ENCODE data around the gene CCR9. TPM values are rescaled to one million over a fixed set of nuclear protein-coding genes. Genes with fewer than 3 reads are reported as not detected.

CCR9 gene
- total RNA-seq, 1 donor from 2014 or later: not detected

GRCh38 chr3:45937206-45938042 lies 51.1 kb downstream of the CCR9 start:
- DNase-seq (ENCODE audit: low read depth): no peak

DNA sequence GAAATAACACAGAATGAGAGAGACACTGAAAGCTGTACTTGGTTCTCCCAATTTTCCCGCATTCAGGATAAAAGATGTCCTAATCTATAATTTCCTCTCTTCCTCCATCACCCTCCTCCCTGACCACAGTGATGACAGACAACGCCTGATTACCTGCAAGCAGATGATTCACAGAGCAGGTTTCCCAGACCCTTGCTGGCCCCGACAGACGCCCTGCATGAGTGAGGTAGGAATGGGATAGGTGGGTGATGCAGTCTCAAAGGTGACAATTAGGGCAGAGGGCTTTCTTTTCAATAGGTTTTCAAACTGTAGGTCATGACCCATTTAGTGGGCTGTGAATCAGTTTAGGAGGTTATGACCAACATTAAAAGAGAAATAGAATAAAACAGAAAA lies 51.7 kb downstream of the CCR9 start:
- no peak for DNase-seq (ENCODE audit: low read depth)

DNA sequence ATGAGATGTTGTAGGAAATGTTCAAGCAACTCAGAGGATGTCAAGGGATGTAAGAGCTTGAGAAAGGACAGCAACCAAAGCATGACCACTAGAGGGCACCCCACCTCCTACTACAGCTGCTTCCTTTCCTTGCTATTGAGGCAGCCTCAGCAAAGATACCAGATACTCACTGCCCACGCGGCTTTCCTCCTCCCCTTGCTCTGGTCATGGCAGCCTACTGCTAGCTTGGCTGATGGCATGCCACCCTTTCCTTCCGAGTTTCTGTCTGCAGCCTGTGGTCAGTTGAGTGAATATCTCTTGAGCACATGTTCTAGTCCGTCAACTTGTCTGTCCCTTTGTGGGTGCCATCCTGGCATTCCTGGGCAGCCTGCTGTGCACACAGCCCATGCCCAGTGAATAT lies 52.5 kb downstream of the CCR9 start:
- DNase-seq (ENCODE audit: low read depth): peak; percentile 84

DNA sequence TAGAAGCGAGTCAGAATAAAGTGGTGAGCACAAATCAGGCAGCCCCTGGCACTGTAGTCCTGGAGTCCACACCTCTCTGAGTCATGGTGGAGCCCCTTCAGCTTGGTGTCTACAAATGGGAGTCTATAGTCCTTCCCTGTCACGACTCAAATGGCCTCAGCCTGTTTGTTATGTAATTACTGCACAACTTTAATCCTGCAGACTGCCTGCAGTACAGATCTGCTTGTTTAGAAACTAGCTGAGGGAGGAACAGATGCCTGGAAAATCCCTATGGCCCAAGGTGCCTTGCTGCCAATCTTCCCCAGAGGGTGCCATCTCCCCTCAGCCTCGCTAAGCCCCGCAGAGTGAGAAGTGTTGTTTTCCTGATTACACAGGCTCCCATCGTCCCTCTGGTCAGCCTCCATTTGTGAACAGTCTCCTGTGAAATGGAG lies 53.0 kb downstream of the CCR9 start:
- no peak for DNase-seq (ENCODE audit: low read depth)

- DNase-seq (ENCODE audit: low read depth): no peak
Measured at GRCh38 chr3:45940004-45940780, 53.8 kb downstream of the CCR9 start.

GRCh38 chr3:45940781-45941365 lies 54.5 kb downstream of the CCR9 start:
- no peak for DNase-seq (ENCODE audit: low read depth)

DNA sequence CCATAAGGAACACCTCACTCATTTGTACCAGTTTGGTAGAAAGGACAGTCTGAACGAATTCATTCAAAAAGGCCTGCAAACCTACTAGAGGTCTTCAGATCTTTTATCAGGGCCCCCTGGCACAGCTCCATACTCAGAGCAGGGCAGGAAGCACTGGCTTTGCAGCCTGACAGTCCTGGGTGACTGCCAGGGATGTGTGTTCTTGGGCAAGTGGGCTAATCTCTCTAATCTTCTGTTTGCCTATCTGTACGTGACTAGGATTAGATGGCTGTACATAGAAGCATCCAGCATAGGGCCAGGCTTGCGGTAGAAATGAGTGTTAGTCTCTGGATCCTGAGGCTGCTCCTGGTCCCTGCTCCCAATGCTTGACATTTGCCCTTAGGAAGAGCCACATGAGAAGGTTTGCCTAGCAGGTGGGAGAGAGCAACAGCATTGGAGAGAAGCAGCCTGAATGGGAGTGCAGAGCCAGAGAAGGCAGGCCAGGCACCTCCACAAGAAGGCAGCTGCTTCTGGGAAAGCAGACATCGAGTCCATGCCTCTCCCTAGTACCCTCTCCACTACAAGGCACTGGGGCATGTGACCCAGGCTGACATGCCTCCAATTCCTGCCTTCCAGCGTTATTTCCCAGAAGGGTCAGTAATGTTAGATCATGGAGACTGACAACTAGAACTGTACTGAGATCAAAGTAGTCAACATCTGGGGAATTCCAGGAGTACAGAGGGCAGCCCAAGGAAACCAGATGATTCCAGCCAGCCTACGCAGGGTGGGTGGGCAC lies 55.9 kb downstream of the CCR9 start:
- no peak for DNase-seq (ENCODE audit: low read depth)

- no peak for DNase-seq (ENCODE audit: low read depth)
Measured at GRCh38 chr3:45943207-45943846, 57.0 kb downstream of the CCR9 start, which contains the start of gene CXCR6. Gene CXCR6 (plus strand): TSS chr3:45943464. CDS start chr3:45946482, 3,018 bp downstream.

DNA sequence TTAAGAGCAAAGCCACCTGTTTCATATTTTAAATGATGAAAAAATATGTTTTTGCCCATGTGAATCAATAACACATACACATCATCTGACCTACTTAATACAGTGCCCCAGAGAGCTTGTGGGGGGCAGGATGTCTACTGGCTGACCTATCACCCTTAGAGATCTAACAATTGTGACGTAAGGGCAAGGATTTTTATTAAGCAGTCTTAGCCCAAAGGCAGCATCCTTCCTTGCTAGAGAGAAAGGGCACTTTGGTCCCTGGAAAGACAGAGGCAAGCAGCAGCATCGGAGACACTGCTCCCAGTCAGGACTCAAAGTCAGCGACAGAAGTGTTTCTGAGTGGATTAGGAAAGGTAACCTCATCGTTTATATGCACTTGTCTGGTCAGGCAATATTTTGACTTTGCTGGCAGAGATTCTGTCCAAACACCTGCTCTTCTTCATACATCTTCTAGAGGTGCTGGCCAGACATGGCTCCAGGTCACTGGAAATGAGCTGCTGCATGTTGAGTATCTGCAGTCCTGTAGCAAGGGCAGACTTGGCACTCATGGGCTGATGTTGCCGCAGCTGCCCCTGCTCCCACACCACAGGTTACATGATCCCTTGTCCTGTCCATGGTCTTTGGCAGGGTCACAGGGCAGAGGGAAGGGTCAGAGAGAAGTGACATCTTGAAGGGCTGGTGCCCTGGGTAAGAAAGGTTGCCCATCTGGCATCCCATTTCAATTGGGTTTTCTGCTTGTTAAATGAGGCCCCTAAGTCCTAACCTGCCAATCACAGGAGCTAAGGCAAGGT lies 58.7 kb downstream of the CCR9 start:
- DNase-seq (ENCODE audit: low read depth): no peak

GRCh38 chr3:45946307-45946706 lies 60.0 kb downstream of the CCR9 start:
- DNase-seq (ENCODE audit: low read depth): no peak

DNA sequence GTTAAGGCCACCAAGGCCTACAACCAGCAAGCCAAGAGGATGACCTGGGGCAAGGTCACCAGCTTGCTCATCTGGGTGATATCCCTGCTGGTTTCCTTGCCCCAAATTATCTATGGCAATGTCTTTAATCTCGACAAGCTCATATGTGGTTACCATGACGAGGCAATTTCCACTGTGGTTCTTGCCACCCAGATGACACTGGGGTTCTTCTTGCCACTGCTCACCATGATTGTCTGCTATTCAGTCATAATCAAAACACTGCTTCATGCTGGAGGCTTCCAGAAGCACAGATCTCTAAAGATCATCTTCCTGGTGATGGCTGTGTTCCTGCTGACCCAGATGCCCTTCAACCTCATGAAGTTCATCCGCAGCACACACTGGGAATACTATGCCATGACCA lies 60.5 kb downstream of the CCR9 start:
- DNase-seq (ENCODE audit: low read depth): no peak

- no peak for DNase-seq (ENCODE audit: low read depth)
Measured at GRCh38 chr3:45947361-45947760, 61.0 kb downstream of the CCR9 start.

GRCh38 chr3:45948311-45948781 lies 62.0 kb downstream of the CCR9 start:
- no peak for DNase-seq (ENCODE audit: low read depth)

DNA sequence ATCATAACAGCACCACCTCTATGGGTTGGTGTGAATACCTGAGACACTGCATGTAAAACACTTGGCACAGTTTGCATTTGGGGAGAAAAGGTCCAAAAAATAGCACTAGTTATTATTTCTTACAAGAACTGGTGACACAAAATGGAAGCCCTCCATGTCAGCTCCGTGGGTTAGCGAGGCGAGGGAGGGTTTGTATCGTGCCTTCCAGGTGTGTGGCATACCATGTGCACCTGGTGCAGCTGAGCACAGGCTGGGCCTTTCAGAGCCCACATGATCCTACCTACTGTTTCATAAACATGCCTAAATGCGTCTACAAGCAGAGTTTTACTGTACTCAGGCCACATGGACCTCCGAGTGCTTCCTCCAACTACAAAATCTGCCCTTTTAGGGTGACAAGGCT lies 62.5 kb downstream of the CCR9 start:
- DNase-seq (ENCODE audit: low read depth): no peak

DNA sequence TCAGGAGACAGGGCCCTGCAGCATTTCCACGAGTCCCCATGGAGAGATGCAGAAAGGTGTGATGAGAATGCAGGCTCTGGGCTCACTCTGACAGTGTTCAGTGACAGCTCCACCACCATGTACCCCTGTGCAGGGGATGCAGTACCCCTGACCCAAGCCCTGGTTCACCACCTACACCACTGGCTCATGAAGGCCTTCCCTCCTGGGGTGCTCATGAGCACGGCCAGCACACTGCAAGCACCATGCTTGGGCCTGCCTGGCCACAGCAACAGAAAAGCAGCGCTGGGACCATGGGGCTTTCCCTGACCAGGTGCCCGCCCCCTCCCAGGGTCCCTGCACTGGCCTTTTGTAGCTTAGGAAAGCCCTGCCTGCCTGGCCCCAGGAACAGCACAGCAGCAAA lies 63.1 kb downstream of the CCR9 start:
- no peak for DNase-seq (ENCODE audit: low read depth)

DNA sequence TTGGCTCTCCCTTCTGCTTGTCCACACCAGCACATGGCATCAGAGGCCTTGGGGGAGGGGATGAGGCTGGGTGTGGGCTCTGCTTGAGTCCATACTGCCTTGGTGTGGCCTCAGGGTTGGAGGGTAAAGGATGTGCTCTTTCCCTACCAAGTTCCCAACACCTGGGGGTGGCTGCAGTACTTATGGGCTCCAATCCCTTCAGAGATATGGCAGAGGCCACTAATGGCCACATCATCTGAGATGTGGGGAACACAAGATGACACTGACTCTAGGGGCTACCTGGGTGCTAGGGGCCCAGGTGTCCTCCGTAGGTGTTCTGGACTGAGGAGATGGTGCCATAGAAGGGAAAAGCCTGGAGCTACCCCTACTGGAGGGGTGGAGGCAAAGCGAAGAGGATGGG lies 63.8 kb downstream of the CCR9 start:
- no peak for DNase-seq (ENCODE audit: low read depth)

DNA sequence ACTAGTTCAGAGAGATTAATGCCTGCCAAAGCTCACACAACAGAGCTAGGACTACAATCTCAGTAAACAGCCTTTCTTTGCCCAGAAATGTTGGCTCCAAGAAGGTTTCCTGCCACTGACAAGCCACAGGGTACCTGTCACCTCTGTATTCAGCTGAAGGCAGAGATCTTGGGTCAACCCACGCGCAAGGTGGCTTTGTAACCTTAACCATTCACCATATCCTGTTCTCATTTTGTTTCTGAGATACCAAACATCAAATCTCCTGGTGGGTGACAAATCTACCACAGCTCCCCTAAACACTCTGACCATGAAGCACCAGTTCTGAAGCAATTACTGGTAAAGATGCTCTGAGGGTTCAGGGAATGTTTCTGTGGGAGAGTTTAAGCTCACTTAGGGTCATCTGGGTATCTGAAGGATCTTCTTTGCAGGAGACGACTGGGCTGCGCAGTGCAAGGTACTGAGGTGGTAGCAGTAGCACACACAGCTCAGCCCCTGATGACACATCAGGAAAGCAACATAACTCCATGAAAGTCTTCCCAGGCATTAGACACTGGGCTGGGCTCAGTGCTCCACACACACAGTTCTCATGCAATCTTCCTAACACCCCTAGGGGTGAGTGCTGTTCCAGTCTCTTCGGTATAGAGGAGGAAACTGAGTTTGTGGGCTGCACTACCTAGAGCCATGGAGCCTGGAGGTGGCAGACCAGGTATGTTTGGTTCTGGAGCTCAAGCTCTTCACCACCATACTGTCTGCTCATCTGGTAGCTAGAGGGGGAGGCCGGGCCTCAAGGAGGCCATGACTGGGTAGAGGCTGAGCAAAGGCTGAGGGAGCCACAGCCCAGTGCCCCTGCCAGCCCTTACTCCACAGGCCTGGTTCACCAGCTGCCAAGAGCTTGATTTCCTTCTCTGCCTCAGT lies 64.6 kb downstream of the CCR9 start:
- DNase-seq (ENCODE audit: low read depth): no peak

DNA sequence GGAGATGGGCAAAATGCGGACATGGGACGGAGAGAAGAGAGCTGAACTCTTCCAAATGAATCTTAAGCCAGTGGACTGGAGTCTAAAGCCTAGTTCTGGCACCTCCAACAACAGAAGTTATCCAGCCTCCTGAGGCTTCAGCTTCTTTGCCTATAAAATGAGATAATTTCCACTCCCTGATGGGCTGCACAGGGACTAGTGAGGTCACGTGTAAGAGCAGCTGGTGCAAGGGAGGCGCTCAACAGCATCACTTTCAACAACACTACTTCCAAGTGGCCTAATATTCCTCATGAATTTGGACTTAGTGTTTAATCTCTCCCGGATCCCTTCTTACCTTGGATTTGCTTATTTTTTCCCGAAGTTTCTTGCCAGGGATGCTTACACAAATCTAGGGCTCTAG lies 65.6 kb downstream of the CCR9 start:
- no peak for DNase-seq (ENCODE audit: low read depth)

DNA sequence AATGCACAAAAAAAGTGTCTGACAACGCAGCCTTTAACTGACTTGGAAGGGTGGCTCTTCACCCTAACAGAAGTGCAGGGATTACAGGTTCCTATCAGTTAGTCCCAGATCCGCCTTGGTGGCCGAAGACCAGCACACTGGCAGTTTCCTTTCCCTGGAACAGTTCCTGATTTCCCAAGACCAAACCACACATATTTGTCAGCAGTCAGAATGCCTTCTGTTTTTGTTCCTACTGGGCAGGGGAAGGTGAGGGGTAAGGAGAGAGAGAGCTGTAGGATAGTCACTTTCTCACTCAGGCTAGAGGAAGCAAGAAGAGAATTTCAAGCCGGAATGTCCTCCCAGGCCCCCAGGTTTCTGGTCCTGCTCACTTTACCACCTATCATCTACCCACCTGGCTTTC lies 66.1 kb downstream of the CCR9 start:
- peak; percentile 63 for DNase-seq (ENCODE audit: low read depth)

Measured in renal cortical epithelial cell (primary cell).